ENCODE measurements around the gene KLHL28. TPM values are rescaled to one million over a fixed set of nuclear protein-coding genes. Genes with fewer than 3 reads are reported as not detected.

Gene KLHL28
- total RNA-seq, 1 experiment from 2014 or later = 4.7 TPM

DNA sequence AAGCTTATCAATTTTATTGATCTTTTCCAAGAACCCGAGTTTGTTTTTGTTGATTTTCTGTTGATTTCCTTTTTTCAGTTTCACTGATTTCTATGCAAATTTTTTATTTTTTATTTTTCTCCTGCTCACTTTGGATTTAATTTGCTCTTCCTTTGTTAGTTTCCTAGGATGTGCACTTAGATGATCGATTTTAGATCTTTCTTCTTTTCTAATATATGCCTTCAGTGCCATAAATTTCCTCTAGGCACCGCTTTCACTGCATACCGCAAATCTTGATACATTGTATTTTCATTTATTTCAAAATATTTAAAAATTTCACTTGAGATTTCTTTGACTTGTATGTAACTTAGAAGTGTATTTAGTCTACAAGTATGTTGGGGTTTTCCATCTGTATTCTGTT lies 9.7 kb upstream of the KLHL28 start:
- ChIA-PET CTCF (no interaction called here), POLR2A (no interaction called here)
- intact Hi-C loops (cut with micrococcal nuclease; ENCODE audit: unreplicated experiment) = no loop called here
- Histone ChIP-seq H3K27me3 (replicated peaks; ENCODE audit: control insufficient read depth, insufficient read depth, low read length) (no peaks in the 10 kb centered on the region), H3K4me1 (no peaks in the 10 kb centered on the region), H3K9me3 (no peaks in the 10 kb centered on the region), H3K36me3 (ENCODE audit: control insufficient read depth, insufficient read depth, low read length) (no peaks in the 10 kb centered on the region), H3K4me3 (ENCODE audit: low read depth, low read length) (no peak overlapping the region)
- H3K36me3 Mint-ChIP-seq (ENCODE audit: insufficient read depth, unreplicated experiment) = peaks cover 15% of the 10 kb centered on the region
- H3K4me3 Mint-ChIP-seq (ENCODE audit: unreplicated experiment) = no peak overlapping the region
- no peaks in the 10 kb centered on the region for H3K27me3 Mint-ChIP-seq (ENCODE audit: insufficient read depth, unreplicated experiment)
- H3K9me3 Mint-ChIP-seq (ENCODE audit: unreplicated experiment) = no peaks in the 10 kb centered on the region
- TF ChIP-seq, protein P1, sequence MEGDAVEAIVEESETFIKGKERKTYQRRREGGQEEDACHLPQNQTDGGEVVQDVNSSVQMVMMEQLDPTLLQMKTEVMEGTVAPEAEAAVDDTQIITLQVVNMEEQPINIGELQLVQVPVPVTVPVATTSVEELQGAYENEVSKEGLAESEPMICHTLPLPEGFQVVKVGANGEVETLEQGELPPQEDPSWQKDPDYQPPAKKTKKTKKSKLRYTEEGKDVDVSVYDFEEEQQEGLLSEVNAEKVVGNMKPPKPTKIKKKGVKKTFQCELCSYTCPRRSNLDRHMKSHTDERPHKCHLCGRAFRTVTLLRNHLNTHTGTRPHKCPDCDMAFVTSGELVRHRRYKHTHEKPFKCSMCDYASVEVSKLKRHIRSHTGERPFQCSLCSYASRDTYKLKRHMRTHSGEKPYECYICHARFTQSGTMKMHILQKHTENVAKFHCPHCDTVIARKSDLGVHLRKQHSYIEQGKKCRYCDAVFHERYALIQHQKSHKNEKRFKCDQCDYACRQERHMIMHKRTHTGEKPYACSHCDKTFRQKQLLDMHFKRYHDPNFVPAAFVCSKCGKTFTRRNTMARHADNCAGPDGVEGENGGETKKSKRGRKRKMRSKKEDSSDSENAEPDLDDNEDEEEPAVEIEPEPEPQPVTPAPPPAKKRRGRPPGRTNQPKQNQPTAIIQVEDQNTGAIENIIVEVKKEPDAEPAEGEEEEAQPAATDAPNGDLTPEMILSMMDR (IDR thresholded peaks at IDR 0.05; ENCODE audit: insufficient read depth in 1 of 2, low read depth in 1 of 2, low read length in 1 of 2, severe bottlenecking in 1 of 2, unreplicated experiment in 1 of 2) = no peak
- no TSS peak for BruUV-seq (replicated peaks)
- no peak overlapping the region for H3K27ac Mint-ChIP-seq (ENCODE audit: unreplicated experiment)
- H3K4me1 Mint-ChIP-seq (ENCODE audit: low read depth, unreplicated experiment) = peaks cover 6% of the 10 kb centered on the region
- DNase-seq = no peak

DNA sequence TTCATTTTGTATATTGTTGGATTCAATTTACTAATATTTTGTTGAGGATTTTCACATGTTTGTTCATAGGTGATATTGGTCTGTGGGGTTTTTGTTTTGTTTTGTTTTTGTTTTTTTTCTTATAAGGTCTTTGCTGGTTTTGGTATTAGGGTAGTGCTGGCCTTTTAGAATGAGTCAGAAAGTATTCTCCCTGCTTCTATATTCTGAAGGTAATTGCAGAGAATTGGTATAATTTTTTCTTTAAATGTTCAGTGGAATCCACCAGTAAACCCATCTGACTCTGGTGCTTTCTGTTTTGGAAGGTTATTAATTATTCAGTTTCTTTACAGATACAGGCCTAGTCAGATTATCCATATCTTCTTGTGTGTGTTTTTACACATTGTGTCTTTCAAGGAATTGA lies 9.2 kb upstream of the KLHL28 start:
- intact Hi-C loops (cut with micrococcal nuclease; ENCODE audit: unreplicated experiment) = no loop called here
- Histone ChIP-seq H3K36me3 (ENCODE audit: control insufficient read depth, insufficient read depth, low read length) (no peaks in the 10 kb centered on the region), H3K9me3 (no peaks in the 10 kb centered on the region), H3K4me3 (ENCODE audit: low read depth, low read length) (no peak overlapping the region), H3K27me3 (replicated peaks; ENCODE audit: control insufficient read depth, insufficient read depth, low read length) (no peaks in the 10 kb centered on the region), H3K4me1 (no peaks in the 10 kb centered on the region)
- TF ChIP-seq, protein P1 (IDR thresholded peaks at IDR 0.05; ENCODE audit: insufficient read depth in 1 of 2, low read depth in 1 of 2, low read length in 1 of 2, severe bottlenecking in 1 of 2, unreplicated experiment in 1 of 2) = no peak
- Mint-ChIP-seq H3K4me1 (ENCODE audit: low read depth, unreplicated experiment) (peaks cover 6% of the 10 kb centered on the region), H3K27me3 (ENCODE audit: insufficient read depth, unreplicated experiment) (no peaks in the 10 kb centered on the region), H3K27ac (ENCODE audit: unreplicated experiment) (no peak overlapping the region), H3K36me3 (ENCODE audit: insufficient read depth, unreplicated experiment) (peaks cover 15% of the 10 kb centered on the region), H3K4me3 (ENCODE audit: unreplicated experiment) (no peak overlapping the region), H3K9me3 (ENCODE audit: unreplicated experiment) (no peaks in the 10 kb centered on the region)
- no peak for DNase-seq
- CTCF ChIA-PET = no interaction called here
- POLR2A ChIA-PET = no interaction called here
- no TSS peak for BruUV-seq (replicated peaks)

DNA sequence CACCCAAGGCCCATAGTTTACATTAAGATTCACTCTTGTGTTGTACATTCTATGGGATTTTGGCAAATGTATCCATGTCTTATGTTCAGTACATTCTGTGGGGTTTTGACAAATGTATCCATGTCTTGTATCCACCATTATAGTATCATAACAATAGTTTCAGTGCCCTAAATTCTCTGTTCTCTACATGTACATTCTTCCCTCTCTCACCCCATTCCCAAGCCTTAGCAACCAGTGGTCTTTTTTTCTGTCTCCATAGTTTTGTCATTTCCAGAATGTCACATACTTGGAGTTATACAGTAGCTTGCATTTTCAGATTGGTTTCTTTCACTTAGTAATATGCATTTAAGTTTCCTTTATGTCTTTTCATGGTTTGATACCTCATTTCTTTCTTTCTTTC lies 7.0 kb upstream of the KLHL28 start:
- intact Hi-C loops (cut with micrococcal nuclease; ENCODE audit: unreplicated experiment) = no loop called here
- no peak overlapping the region for H3K27ac Mint-ChIP-seq (ENCODE audit: unreplicated experiment)
- BruUV-seq (replicated peaks) = no TSS peak
- peaks cover 15% of the 10 kb centered on the region for H3K36me3 Mint-ChIP-seq (ENCODE audit: insufficient read depth, unreplicated experiment)
- Histone ChIP-seq H3K4me1 (no peaks in the 10 kb centered on the region), H3K9me3 (no peaks in the 10 kb centered on the region), H3K27me3 (replicated peaks; ENCODE audit: control insufficient read depth, insufficient read depth, low read length) (no peaks in the 10 kb centered on the region), H3K36me3 (ENCODE audit: control insufficient read depth, insufficient read depth, low read length) (no peaks in the 10 kb centered on the region), H3K4me3 (ENCODE audit: low read depth, low read length) (no peak overlapping the region)
- H3K4me1 Mint-ChIP-seq (ENCODE audit: low read depth, unreplicated experiment) = peaks cover 14% of the 10 kb centered on the region
- CTCF ChIA-PET = no interaction called here
- no peaks in the 10 kb centered on the region for H3K27me3 Mint-ChIP-seq (ENCODE audit: insufficient read depth, unreplicated experiment)
- POLR2A ChIA-PET = no interaction called here
- TF ChIP-seq, protein P1 (IDR thresholded peaks at IDR 0.05; ENCODE audit: insufficient read depth in 1 of 2, low read depth in 1 of 2, low read length in 1 of 2, severe bottlenecking in 1 of 2, unreplicated experiment in 1 of 2) = no peak
- DNase-seq = no peak
- H3K9me3 Mint-ChIP-seq (ENCODE audit: unreplicated experiment) = no peaks in the 10 kb centered on the region
- H3K4me3 Mint-ChIP-seq (ENCODE audit: unreplicated experiment) = no peak overlapping the region

Measured in Caco-2 (cell line).